ENCODE results near the gene RASL10B. TPM values are rescaled to one million over a fixed set of nuclear protein-coding genes. Genes with fewer than 3 reads are reported as not detected.

RASL10B gene
- total RNA-seq, 1 donor from 2014 or later, result 20.1 TPM

DNA sequence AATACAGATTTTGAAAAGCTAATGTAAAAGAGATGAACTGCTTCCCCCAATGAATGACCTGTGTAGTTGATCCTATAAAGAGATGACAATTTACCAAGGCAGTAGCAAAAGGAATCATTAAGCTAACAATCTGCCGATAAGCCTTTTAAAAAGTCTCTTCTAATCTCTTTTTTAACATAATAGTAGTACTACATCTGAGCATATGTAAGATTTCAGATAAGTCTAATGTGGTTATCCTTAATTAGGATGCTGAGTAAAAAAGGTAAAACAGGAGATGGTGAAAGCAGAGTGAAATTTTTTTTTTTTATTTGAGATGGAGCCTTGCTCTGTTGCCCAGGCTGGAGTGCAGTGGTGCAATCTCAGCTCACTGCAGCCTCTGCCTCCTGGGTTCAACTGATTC lies 26.2 kb upstream of the RASL10B start:
- TF ChIP-seq, protein P1, sequence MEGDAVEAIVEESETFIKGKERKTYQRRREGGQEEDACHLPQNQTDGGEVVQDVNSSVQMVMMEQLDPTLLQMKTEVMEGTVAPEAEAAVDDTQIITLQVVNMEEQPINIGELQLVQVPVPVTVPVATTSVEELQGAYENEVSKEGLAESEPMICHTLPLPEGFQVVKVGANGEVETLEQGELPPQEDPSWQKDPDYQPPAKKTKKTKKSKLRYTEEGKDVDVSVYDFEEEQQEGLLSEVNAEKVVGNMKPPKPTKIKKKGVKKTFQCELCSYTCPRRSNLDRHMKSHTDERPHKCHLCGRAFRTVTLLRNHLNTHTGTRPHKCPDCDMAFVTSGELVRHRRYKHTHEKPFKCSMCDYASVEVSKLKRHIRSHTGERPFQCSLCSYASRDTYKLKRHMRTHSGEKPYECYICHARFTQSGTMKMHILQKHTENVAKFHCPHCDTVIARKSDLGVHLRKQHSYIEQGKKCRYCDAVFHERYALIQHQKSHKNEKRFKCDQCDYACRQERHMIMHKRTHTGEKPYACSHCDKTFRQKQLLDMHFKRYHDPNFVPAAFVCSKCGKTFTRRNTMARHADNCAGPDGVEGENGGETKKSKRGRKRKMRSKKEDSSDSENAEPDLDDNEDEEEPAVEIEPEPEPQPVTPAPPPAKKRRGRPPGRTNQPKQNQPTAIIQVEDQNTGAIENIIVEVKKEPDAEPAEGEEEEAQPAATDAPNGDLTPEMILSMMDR (IDR thresholded peaks at IDR 0.05; ENCODE audit: unreplicated experiment), result no peak
- no peak for DNase-seq (ENCODE audit: low spot score in 2 of 2, unreplicated experiment in 2 of 2)
- Mint-ChIP-seq H3K27ac (no peak overlapping the region), H3K4me3 (no peak overlapping the region), H3K4me1 (peaks cover 12% of the 10 kb centered on the region), H3K36me3 (peaks cover 8% of the 10 kb centered on the region), H3K27me3 (ENCODE audit: low read depth) (no peaks in the 10 kb centered on the region), H3K9me3 (no peaks in the 10 kb centered on the region)

DNA sequence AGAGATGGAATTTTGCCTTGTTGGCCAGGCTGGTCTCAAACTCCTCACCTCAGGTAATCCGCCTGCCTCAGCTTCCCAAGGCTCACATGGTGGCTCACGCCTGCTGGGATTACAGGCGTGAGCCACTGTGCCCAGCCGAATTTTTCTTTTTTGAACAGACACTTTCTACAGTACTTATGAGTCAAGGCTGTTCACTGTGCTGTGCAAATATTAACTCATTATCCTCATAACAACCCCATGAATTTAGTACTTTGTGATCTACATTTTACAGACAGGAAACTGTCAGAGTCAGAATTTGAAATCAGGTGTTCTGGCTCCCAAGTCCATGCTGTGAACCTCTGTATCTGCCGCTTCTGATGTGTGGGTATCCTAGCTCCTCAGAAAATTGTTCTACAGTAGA lies 25.7 kb upstream of the RASL10B start:
- peaks cover 14% of the 10 kb centered on the region for H3K4me1 Mint-ChIP-seq
- no peak overlapping the region for H3K4me3 Mint-ChIP-seq
- TF ChIP-seq, protein P1 (IDR thresholded peaks at IDR 0.05; ENCODE audit: unreplicated experiment), result no peak
- no peak overlapping the region for H3K27ac Mint-ChIP-seq
- H3K9me3 Mint-ChIP-seq, result no peaks in the 10 kb centered on the region
- DNase-seq (ENCODE audit: low spot score in 2 of 2, unreplicated experiment in 2 of 2), result no peak
- H3K36me3 Mint-ChIP-seq, result peaks cover 12% of the 10 kb centered on the region
- no peaks in the 10 kb centered on the region for H3K27me3 Mint-ChIP-seq (ENCODE audit: low read depth)

DNA sequence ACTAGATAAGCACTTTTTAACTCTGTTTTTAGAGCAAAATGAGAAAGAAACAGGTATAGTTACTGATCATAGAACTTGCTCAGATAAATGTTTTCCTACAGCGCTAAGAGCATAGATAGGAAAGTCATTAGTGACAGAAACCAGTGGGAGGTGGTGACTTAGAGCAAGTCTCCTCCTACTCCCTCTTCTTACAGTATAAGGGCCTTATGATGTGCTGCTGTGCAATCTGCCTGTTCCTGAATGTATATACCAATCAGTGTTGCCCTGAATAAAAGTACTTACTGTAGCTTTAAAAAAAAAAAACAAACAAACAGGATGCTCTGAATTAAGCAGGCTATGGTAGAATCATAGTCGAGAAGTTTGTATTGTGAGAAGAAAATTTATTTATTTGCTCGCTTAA lies 23.3 kb upstream of the RASL10B start:
- TF ChIP-seq, protein P1 (IDR thresholded peaks at IDR 0.05; ENCODE audit: unreplicated experiment), result no peak
- Mint-ChIP-seq H3K27me3 (ENCODE audit: low read depth) (no peaks in the 10 kb centered on the region), H3K9me3 (no peaks in the 10 kb centered on the region), H3K4me1 (peaks cover 16% of the 10 kb centered on the region), H3K27ac (no peak overlapping the region), H3K4me3 (no peak overlapping the region), H3K36me3 (peaks cover 12% of the 10 kb centered on the region)
- DNase-seq (ENCODE audit: low spot score in 2 of 2, unreplicated experiment in 2 of 2), result no peak

DNA sequence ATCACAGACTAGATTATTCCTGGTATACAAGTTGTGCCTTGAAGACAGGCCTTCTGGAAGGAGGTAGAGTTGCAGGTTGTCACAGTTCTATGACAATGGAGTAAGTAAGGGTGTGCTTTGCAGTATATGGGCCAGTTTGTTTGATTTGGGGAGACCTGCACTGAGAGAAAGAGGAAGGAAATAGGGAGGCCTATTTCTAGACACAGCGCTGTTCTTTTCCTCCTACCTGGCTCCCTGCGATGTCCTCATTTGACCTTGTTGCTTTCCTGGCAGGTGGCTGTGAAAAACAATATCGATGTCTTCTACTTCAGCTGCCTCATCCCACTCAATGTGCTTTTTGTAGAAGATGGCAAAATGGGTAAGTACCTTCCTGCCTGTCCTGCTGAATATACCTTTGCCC lies 22.5 kb upstream of the RASL10B start:
- H3K36me3 Mint-ChIP-seq, result peaks cover 12% of the 10 kb centered on the region
- peaks cover 16% of the 10 kb centered on the region for H3K4me1 Mint-ChIP-seq
- H3K4me3 Mint-ChIP-seq, result no peak overlapping the region
- no peak for DNase-seq (ENCODE audit: low spot score in 2 of 2, unreplicated experiment in 2 of 2)
- no peaks in the 10 kb centered on the region for H3K9me3 Mint-ChIP-seq
- TF ChIP-seq, protein P1 (IDR thresholded peaks at IDR 0.05; ENCODE audit: unreplicated experiment), result no peak
- H3K27me3 Mint-ChIP-seq (ENCODE audit: low read depth), result no peaks in the 10 kb centered on the region
- H3K27ac Mint-ChIP-seq, result no peak overlapping the region

DNA sequence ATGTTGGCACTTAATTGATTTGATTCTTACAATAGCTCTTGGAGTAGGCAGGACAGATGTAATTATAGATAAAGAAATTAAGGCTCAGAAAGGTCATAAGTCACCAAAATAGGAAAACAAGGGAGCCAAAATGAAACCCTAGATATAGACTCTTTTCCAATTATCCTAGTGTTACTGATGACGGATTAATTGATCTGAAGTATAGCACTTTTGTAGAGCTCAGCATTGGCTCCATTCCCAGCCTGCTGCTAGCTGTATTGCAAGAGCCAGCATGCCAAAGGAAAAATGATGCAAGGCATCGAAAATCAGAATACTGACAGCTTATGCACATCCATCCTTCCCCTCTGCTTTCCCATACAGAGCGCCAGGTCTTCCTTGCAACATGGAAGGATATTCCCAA lies 21.6 kb upstream of the RASL10B start:
- Mint-ChIP-seq H3K9me3 (no peaks in the 10 kb centered on the region), H3K27me3 (ENCODE audit: low read depth) (no peaks in the 10 kb centered on the region), H3K4me1 (peaks cover 16% of the 10 kb centered on the region), H3K4me3 (no peak overlapping the region), H3K27ac (no peak overlapping the region), H3K36me3 (peaks cover 12% of the 10 kb centered on the region)
- TF ChIP-seq, protein P1 (IDR thresholded peaks at IDR 0.05; ENCODE audit: unreplicated experiment), result no peak
- DNase-seq (ENCODE audit: low spot score in 2 of 2, unreplicated experiment in 2 of 2), result no peak

DNA sequence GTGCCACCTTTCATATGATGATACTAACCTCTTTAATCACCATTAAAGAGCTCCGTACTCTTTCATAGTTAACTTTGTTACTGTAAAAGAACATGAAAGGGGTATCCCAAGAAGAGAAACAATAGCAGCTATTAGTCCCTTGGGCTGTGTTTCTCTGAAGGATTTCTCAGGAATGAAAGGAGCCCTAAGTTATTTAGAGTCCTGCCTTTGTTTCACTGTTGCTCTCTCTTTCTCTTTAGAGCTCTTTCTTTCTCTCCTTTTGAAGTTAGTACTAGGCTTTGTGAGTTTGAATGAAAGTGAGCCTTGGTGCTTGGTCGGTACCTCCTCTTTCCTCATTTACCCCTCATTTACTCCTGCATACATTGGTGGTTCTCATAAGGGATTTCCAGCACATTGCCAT lies 20.5 kb upstream of the RASL10B start:
- DNase-seq (ENCODE audit: low spot score in 2 of 2, unreplicated experiment in 2 of 2), result no peak
- Mint-ChIP-seq H3K4me3 (no peak overlapping the region), H3K27me3 (ENCODE audit: low read depth) (no peaks in the 10 kb centered on the region), H3K4me1 (peaks cover 16% of the 10 kb centered on the region), H3K27ac (no peak overlapping the region), H3K9me3 (no peaks in the 10 kb centered on the region), H3K36me3 (peaks cover 12% of the 10 kb centered on the region)
- TF ChIP-seq, protein P1 (IDR thresholded peaks at IDR 0.05; ENCODE audit: unreplicated experiment), result no peak

Data from mesothelial cell of epicardium (in vitro differentiated cells).